ENCODE results near the gene TMEM178A.

The TMEM178A gene

DNA sequence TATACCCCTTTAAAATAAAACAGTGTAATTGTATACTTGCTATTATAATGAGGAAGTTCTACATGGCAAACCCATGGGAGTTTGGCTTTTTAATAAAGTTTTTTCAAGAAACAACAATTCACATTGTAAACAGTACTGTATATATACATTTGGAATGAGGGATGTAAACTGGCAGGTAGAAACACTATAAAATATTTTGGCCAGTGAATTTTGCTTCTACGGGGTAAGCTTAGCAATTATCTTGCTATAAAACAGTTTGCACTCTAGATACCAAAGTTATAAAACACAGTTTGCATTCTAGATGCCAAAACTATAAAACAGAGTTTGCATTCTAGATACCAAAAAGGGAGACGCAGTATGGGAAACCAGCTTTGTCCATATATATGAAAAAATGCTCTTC lies 96.7 kb downstream of the TMEM178A start:
- DNase-seq, result no peak
